Panc1 (cell line): ENCODE results near the gene OTOA. TPM values are rescaled to one million over a fixed set of nuclear protein-coding genes. Genes with fewer than 3 reads are reported as not detected.

Source experiments
- ATAC-seq: fragments of 200-7000 bp; cut with Tn5 transposase; 2 replicates; pipeline ENCODE4 v1.9.1; 2020; ENCODE audit warnings: mild to moderate bottlenecking, moderate library complexity
- BruUV-seq: library from RNA; stranded (reverse); fragments of 400-500 nt; replicated peaks from 2 replicates; lab custom pipeline; 2021; lab: Mats Ljungman, UMichigan
- CTCF ChIA-PET: fragments of 300-600 bp; sonication (Branson Sonifier 250); formaldehyde crosslinking; loops from one replicate; lab custom pipeline; 2022; ENCODE audit warnings: antibody characterized with exemption; lab: Charles Lee
- POLR2A ChIA-PET: fragments of 300-600 bp; sonication (Branson Sonifier 250); formaldehyde crosslinking; loops from one replicate; lab custom pipeline; 2022; ENCODE audit warnings: antibody characterized with exemption; lab: Charles Lee
- DNase-seq: peaks from one replicate; pipeline ENCODE4 v3.0.0-alpha.2; 2010; ENCODE audit warnings: low read depth, low spot score
- H3K27ac ChIP-seq: 2 replicates; pipeline ENCODE4 v1.5.1; 2011; ENCODE audit warnings: mild to moderate bottlenecking, low read length, inconsistent platforms
- H3K27me3 ChIP-seq: fragments of 200-500 bp; sonication (Bioruptor generic); 2 replicates; pipeline ENCODE4 v1.6.0; 2014; ENCODE audit warnings: low read length, inconsistent platforms; ENCODE audit not compliant: control insufficient read depth, insufficient read depth
- H3K36me3 ChIP-seq: fragments of 200-500 bp; sonication (Bioruptor generic); 2 replicates; pipeline ENCODE4 v1.5.1; 2014; ENCODE audit warnings: inconsistent platforms, mild to moderate bottlenecking, low read length, moderate library complexity; ENCODE audit not compliant: control insufficient read depth, insufficient read depth
- H3K4me1 ChIP-seq: 2 replicates; pipeline ENCODE4 v1.5.1; 2011; ENCODE audit warnings: inconsistent platforms, mild to moderate bottlenecking, low read length, moderate library complexity; ENCODE audit not compliant: control insufficient read depth, insufficient read depth
- H3K4me3 ChIP-seq, 2 experiments: 2 replicates each; pipeline ENCODE4 v1.5.1; 2011 to 2012; ENCODE audit warnings: low read depth in 2 of 2, low read length in 2 of 2, mild to moderate bottlenecking in 2 of 2, inconsistent platforms in 1 of 2, moderate library complexity in 1 of 2
- H3K9me3 ChIP-seq: fragments of 200-500 bp; sonication (Bioruptor generic); 2 replicates; pipeline ENCODE4 v1.5.1; 2014; ENCODE audit warnings: low read depth, mild to moderate bottlenecking, inconsistent platforms, low read length, moderate library complexity; ENCODE audit not compliant: control insufficient read depth, insufficient read depth
- POLR2AphosphoS5 ChIP-seq: IDR thresholded peaks from 2 replicates; pipeline ENCODE4 v1.6.1; 2012; ENCODE audit warnings: mild to moderate bottlenecking, low read depth, low read length, moderate library complexity
- SIN3A ChIP-seq: IDR thresholded peaks from 2 replicates; pipeline ENCODE4 v1.6.1; 2012; ENCODE audit warnings: low read depth, mild to moderate bottlenecking, low read length, moderate library complexity, borderline replicate concordance; ENCODE audit not compliant: insufficient read depth
- TCF7L2 ChIP-seq: IDR thresholded peaks from 2 replicates; pipeline ENCODE4 v1.6.1; 2011; ENCODE audit warnings: mild to moderate bottlenecking, low read depth, low read length, inconsistent platforms
- in situ Hi-C: cut with HindIII; loops from 2 replicates; pipeline ENCODE4 v1.10.0; 2016; ENCODE audit warnings: low sequenced_read_pairs, low pct_unique_long_range_greater_than_20kb
- intact Hi-C: fragments of 100-400 bp; cut with micrococcal nuclease; formaldehyde crosslinking; loops from one replicate; pipeline ENCODE4 v1.10.0; 2022; ENCODE audit not compliant: unreplicated experiment
- total RNA-seq: library from RNA; stranded (reverse); gene quantifications from one replicate; pipeline ENCODE4 v1.2.1, GENCODE V29; 2021; ENCODE audit not compliant: unreplicated experiment
- TF ChIP-seq, protein P1 (sequence below): fragments of 450-650 bp; IDR thresholded peaks from 2 replicates; pipeline ENCODE4 v1.5.1; 2017; ENCODE audit warnings: mild to moderate bottlenecking
- TF ChIP-seq, protein P2 (sequence below), 2 experiments: IDR thresholded peaks; 2 replicates each; pipeline ENCODE4 v1.6.1; 2011 to 2012; ENCODE audit warnings: low read depth in 2 of 2, control low read depth in 1 of 2, low read length in 1 of 2, mild to moderate bottlenecking in 1 of 2, moderate library complexity in 1 of 2; ENCODE audit not compliant: insufficient read depth in 1 of 2

The OTOA gene
- total RNA-seq, 1 experiment from 2014 or later, result not detected

DNA sequence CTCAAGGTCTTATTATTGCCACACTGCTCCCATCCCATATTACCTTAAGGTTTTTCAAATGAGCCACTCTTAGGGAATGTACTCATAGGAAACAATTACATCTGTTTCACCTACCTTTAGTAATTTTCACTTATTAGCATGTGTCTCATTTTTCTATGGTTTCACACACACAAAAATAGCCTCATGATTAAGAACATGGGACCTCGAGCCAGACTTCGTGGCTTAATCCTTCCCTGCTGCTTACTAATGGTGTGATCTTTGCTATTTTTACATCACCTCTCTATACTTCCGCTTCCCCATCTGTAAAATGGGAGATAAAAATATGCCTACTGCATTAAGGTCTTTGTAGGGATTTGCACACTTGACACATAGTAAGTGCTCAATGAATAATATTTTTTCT lies 38.5 kb downstream of the OTOA start:
- BruUV-seq, result no TSS peak
- Histone ChIP-seq H3K27me3 (no peaks in the 10 kb centered on the region), H3K27ac (no peak overlapping the region), H3K36me3 (no peaks in the 10 kb centered on the region), H3K4me1 (no peaks in the 10 kb centered on the region), H3K9me3 (no peaks in the 10 kb centered on the region), H3K4me3 (no peak overlapping the region)
- intact Hi-C loops (no loop called here), in situ Hi-C loops (no loop called here)
- ATAC-seq (no peak), DNase-seq (no peak)
- TF ChIP-seq POLR2AphosphoS5, result no peak
- no peak for TF ChIP-seq SIN3A
- TF ChIP-seq, protein P1, sequence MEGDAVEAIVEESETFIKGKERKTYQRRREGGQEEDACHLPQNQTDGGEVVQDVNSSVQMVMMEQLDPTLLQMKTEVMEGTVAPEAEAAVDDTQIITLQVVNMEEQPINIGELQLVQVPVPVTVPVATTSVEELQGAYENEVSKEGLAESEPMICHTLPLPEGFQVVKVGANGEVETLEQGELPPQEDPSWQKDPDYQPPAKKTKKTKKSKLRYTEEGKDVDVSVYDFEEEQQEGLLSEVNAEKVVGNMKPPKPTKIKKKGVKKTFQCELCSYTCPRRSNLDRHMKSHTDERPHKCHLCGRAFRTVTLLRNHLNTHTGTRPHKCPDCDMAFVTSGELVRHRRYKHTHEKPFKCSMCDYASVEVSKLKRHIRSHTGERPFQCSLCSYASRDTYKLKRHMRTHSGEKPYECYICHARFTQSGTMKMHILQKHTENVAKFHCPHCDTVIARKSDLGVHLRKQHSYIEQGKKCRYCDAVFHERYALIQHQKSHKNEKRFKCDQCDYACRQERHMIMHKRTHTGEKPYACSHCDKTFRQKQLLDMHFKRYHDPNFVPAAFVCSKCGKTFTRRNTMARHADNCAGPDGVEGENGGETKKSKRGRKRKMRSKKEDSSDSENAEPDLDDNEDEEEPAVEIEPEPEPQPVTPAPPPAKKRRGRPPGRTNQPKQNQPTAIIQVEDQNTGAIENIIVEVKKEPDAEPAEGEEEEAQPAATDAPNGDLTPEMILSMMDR, result no peak
- TF ChIP-seq TCF7L2, result no peak
- TF ChIP-seq, protein P2, sequence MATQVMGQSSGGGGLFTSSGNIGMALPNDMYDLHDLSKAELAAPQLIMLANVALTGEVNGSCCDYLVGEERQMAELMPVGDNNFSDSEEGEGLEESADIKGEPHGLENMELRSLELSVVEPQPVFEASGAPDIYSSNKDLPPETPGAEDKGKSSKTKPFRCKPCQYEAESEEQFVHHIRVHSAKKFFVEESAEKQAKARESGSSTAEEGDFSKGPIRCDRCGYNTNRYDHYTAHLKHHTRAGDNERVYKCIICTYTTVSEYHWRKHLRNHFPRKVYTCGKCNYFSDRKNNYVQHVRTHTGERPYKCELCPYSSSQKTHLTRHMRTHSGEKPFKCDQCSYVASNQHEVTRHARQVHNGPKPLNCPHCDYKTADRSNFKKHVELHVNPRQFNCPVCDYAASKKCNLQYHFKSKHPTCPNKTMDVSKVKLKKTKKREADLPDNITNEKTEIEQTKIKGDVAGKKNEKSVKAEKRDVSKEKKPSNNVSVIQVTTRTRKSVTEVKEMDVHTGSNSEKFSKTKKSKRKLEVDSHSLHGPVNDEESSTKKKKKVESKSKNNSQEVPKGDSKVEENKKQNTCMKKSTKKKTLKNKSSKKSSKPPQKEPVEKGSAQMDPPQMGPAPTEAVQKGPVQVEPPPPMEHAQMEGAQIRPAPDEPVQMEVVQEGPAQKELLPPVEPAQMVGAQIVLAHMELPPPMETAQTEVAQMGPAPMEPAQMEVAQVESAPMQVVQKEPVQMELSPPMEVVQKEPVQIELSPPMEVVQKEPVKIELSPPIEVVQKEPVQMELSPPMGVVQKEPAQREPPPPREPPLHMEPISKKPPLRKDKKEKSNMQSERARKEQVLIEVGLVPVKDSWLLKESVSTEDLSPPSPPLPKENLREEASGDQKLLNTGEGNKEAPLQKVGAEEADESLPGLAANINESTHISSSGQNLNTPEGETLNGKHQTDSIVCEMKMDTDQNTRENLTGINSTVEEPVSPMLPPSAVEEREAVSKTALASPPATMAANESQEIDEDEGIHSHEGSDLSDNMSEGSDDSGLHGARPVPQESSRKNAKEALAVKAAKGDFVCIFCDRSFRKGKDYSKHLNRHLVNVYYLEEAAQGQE (IDR thresholded peaks at IDR 0.05; ENCODE audit: insufficient read depth in 1 of 2, low read depth in 2 of 2, low read length in 1 of 2), result no peak
- ChIA-PET POLR2A (no interaction called here), CTCF (interaction anchor here (0.7 kb wide), 1 partner anchor 881 kb away, joined by 7 read pairs; no protein-coding TSS in a partner anchor)

GRCh38 chr16:21703156-21703555 lies 39.4 kb downstream of the OTOA start:
- Histone ChIP-seq H3K4me1 (no peaks in the 10 kb centered on the region), H3K36me3 (no peaks in the 10 kb centered on the region), H3K27me3 (no peaks in the 10 kb centered on the region), H3K9me3 (no peaks in the 10 kb centered on the region), H3K4me3 (no peak overlapping the region), H3K27ac (no peak overlapping the region)
- POLR2A ChIA-PET, result no interaction called here
- intact Hi-C loops (no loop called here), in situ Hi-C loops (no loop called here)
- CTCF ChIA-PET, result no interaction called here
- DNase-seq (no peak), ATAC-seq (no peak)
- BruUV-seq, result no TSS peak
- no peak for TF ChIP-seq SIN3A
- no peak for TF ChIP-seq TCF7L2
- TF ChIP-seq, protein P1, result no peak
- TF ChIP-seq, protein P2 (IDR thresholded peaks at IDR 0.05; ENCODE audit: insufficient read depth in 1 of 2, low read depth in 2 of 2, low read length in 1 of 2), result no peak
- TF ChIP-seq POLR2AphosphoS5, result no peak
